ENCODE results near the gene SRD5A1.

Gene SRD5A1

GRCh38 chr5:6683241-6683640, 50.0 kb downstream of the SRD5A1 start:
- DNase-seq (ENCODE audit: low read depth, low spot score) = no peak

GRCh38 chr5:6684075-6684474, 50.8 kb downstream of the SRD5A1 start:
- DNase-seq (ENCODE audit: low read depth, low spot score) = no peak

- no peak for DNase-seq (ENCODE audit: low read depth, low spot score)
Measured at GRCh38 chr5:6686501-6686900, 53.3 kb downstream of the SRD5A1 start.

GRCh38 chr5:6686915-6687409, 53.7 kb downstream of the SRD5A1 start:
- peak; percentile 17 for DNase-seq (ENCODE audit: low read depth, low spot score)

GRCh38 chr5:6687505-6687904, 54.3 kb downstream of the SRD5A1 start:
- DNase-seq (ENCODE audit: low read depth, low spot score) = no peak

GRCh38 chr5:6692906-6693305, 59.7 kb downstream of the SRD5A1 start:
- DNase-seq (ENCODE audit: low read depth, low spot score) = no peak

- no peak for DNase-seq (ENCODE audit: low read depth, low spot score)
Measured at GRCh38 chr5:6698696-6699095, 65.5 kb downstream of the SRD5A1 start.

- DNase-seq (ENCODE audit: low read depth, low spot score) = no peak
Measured at GRCh38 chr5:6699357-6699756, 66.1 kb downstream of the SRD5A1 start.

GRCh38 chr5:6700074-6700684, 66.9 kb downstream of the SRD5A1 start:
- DNase-seq (ENCODE audit: low read depth, low spot score) = no peak

- DNase-seq (ENCODE audit: low read depth, low spot score) = no peak
Measured at GRCh38 chr5:6700685-6701355, 67.6 kb downstream of the SRD5A1 start.

GRCh38 chr5:6701491-6701890, 68.3 kb downstream of the SRD5A1 start:
- DNase-seq (ENCODE audit: low read depth, low spot score) = no peak

- DNase-seq (ENCODE audit: low read depth, low spot score) = no peak
Measured at GRCh38 chr5:6702633-6703032, 69.4 kb downstream of the SRD5A1 start.

- no peak for DNase-seq (ENCODE audit: low read depth, low spot score)
Measured at GRCh38 chr5:6703806-6704205, 70.6 kb downstream of the SRD5A1 start.

- no peak for DNase-seq (ENCODE audit: low read depth, low spot score)
Measured at GRCh38 chr5:6704361-6704851, 71.2 kb downstream of the SRD5A1 start.

- no peak for DNase-seq (ENCODE audit: low read depth, low spot score)
Measured at GRCh38 chr5:6705088-6705487, 71.8 kb downstream of the SRD5A1 start.

GRCh38 chr5:6705959-6706358, 72.7 kb downstream of the SRD5A1 start:
- no peak for DNase-seq (ENCODE audit: low read depth, low spot score)

GRCh38 chr5:6707852-6708251, 74.6 kb downstream of the SRD5A1 start:
- no peak for DNase-seq (ENCODE audit: low read depth, low spot score)

- no peak for DNase-seq (ENCODE audit: low read depth, low spot score)
Measured at GRCh38 chr5:6708814-6709213, 75.6 kb downstream of the SRD5A1 start.

GRCh38 chr5:6710070-6710469, 76.8 kb downstream of the SRD5A1 start:
- no peak for DNase-seq (ENCODE audit: low read depth, low spot score)

- no peak for DNase-seq (ENCODE audit: low read depth, low spot score)
Measured at GRCh38 chr5:6710551-6711318, 77.5 kb downstream of the SRD5A1 start.

GRCh38 chr5:6711409-6712141, 78.3 kb downstream of the SRD5A1 start:
- no peak for DNase-seq (ENCODE audit: low read depth, low spot score)

- DNase-seq (ENCODE audit: low read depth, low spot score) = no peak
Measured at GRCh38 chr5:6712142-6712576, 78.9 kb downstream of the SRD5A1 start.
